ENCODE data around the gene TMEM221.

DNA sequence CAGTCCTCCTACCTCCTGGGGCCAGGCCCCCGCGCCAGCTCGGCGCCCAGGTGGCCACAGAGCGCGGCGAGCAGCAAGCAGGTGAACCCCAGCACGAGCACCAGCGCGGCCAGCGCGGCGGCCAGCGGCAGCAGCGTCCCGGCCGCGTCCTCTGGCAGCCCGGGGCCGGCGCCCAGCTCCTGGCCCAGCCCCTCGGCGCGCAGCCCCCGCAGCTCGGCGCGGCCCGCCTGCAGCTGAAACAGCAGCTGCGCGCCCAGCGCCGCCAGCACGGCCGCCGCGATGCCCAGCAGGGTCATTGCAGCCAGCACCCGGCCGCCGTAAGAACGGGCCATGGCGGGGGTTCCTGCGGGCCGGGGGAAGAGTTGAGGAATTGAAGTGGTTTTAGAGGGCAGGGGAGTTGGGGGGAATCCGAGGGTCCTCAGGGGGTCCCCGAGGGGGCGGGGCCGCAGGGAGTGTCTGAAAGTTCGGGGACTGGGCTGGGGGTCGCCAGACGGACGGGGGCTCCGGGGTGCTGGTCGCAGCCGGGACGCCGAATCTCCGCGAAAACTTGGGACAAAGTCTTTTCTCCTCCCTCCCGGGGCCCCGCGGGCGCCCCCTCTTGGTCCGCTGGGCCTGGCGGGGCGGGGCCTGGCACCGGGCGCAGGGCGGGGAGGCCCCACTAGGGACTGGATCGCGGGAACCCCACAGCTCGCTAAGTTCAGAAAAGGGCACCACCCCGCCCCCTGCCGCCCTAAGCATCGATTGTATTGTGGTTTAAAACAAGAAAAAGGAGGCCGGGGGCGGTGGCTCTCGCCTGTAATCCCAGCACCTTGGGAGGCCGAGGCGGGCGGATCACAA lies at the start of gene TMEM221:
- TF ChIP-seq POLR2A (IDR thresholded peaks at IDR 0.05): no peak
- TF ChIP-seq, protein P1, sequence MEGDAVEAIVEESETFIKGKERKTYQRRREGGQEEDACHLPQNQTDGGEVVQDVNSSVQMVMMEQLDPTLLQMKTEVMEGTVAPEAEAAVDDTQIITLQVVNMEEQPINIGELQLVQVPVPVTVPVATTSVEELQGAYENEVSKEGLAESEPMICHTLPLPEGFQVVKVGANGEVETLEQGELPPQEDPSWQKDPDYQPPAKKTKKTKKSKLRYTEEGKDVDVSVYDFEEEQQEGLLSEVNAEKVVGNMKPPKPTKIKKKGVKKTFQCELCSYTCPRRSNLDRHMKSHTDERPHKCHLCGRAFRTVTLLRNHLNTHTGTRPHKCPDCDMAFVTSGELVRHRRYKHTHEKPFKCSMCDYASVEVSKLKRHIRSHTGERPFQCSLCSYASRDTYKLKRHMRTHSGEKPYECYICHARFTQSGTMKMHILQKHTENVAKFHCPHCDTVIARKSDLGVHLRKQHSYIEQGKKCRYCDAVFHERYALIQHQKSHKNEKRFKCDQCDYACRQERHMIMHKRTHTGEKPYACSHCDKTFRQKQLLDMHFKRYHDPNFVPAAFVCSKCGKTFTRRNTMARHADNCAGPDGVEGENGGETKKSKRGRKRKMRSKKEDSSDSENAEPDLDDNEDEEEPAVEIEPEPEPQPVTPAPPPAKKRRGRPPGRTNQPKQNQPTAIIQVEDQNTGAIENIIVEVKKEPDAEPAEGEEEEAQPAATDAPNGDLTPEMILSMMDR (IDR thresholded peaks at IDR 0.05): no peak

Measured in lower leg skin (tissue), 3 donors.